Measurements from ENCODE around the gene GOLGA6D. TPM values are rescaled to one million over a fixed set of nuclear protein-coding genes. Genes with fewer than 3 reads are reported as not detected.
"Not testable (repeated sequence)": the region's sequence is repeated elsewhere in the genome, so short reads cannot be mapped to it uniquely, and the experiment has no call there.

Gene GOLGA6D
- total and polyA plus RNA-seq, 2 experiments from 2014 or later, result not detected

DNA sequence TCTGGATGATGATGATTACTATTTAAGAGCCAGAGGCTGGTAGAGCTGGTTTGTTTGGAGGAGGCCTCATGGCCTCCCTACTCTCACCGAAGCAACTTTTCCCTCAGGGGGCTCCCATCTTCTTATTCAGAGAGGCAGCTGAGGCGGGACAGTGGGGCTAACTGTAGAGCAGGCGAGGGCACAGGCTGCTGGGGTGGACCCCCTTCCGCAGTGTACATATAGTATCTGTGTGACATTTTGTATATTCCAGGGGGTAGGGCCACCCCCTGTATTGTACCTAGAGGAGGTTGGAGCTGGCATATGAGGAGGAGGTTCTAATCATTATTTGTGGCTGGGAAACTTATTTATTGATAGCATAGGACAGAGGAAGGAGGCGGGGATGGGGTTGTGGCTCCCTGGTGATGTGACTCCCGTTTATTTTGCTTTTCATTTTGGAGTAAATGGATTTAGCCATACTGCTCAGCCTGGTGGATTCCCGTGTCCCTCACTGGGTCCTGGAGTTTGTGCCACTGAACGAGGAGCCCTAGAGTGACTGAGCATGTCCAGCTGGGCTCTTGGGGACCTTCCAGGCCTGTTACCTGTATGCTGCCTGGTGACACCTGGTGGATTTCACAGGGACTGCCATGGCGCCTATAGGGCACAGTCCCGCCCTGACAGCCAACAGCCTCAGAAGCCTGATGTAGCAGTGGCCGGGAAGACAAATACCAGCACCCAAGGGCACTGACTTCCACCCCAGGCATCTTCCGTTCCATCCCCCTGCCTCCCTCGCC lies 16.1 kb downstream of the GOLGA6D start:
- H3K27ac ChIP-seq; H2AFZ ChIP-seq; H3K4me1 ChIP-seq (ENCODE audit: insufficient read depth); H3K9me3 ChIP-seq (ENCODE audit: low read depth); H3K27me3 ChIP-seq; H4K20me1 ChIP-seq (ENCODE audit: insufficient read depth, poor library complexity, severe bottlenecking); H3K79me2 ChIP-seq; H3K36me3 ChIP-seq (replicated peaks; ENCODE audit: insufficient read depth, low read depth); H3K4me3 ChIP-seq; H3K9me2 ChIP-seq (replicated peaks; ENCODE audit: insufficient read depth); DNase-seq (ENCODE audit: low spot score); H3K4me2 ChIP-seq: not testable (repeated sequence)
- WGBS (ENCODE audit: low lambda C conversion rate, missing lambda C conversion rate), result 50% methylated on average over 8 of the region's 13 CpGs

DNA sequence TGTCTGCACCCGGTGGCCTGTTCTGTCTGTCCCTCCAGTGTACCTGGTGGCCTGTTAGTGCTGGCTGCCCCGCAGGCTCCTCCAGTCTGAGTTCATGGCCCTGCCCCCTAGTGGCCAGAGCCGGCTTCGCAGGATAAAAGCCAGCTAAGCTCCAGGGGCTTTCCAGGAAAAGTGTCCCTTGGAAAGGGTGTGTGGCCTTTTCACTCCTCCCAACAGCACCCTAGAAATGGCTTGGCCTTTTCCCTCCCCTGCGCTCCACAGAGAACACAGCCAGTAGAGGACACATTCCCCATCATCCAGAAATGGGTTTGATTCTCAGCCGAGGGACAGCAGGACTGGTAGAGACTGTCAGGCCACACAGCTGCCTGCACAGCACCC lies 16.7 kb downstream of the GOLGA6D start:
- TF ChIP-seq, protein P1, sequence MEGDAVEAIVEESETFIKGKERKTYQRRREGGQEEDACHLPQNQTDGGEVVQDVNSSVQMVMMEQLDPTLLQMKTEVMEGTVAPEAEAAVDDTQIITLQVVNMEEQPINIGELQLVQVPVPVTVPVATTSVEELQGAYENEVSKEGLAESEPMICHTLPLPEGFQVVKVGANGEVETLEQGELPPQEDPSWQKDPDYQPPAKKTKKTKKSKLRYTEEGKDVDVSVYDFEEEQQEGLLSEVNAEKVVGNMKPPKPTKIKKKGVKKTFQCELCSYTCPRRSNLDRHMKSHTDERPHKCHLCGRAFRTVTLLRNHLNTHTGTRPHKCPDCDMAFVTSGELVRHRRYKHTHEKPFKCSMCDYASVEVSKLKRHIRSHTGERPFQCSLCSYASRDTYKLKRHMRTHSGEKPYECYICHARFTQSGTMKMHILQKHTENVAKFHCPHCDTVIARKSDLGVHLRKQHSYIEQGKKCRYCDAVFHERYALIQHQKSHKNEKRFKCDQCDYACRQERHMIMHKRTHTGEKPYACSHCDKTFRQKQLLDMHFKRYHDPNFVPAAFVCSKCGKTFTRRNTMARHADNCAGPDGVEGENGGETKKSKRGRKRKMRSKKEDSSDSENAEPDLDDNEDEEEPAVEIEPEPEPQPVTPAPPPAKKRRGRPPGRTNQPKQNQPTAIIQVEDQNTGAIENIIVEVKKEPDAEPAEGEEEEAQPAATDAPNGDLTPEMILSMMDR (IDR thresholded peaks at IDR 0.05; ENCODE audit: poor library complexity), result peak; percentile 49
- not testable (repeated sequence) for H3K9me3 ChIP-seq (ENCODE audit: low read depth); H3K4me3 ChIP-seq; H3K36me3 ChIP-seq (replicated peaks; ENCODE audit: insufficient read depth, low read depth); H3K27me3 ChIP-seq; H3K4me2 ChIP-seq; H3K27ac ChIP-seq; H3K4me1 ChIP-seq (ENCODE audit: insufficient read depth); H4K20me1 ChIP-seq (ENCODE audit: insufficient read depth, poor library complexity, severe bottlenecking); H3K9me2 ChIP-seq (replicated peaks; ENCODE audit: insufficient read depth); DNase-seq (ENCODE audit: low spot score); H2AFZ ChIP-seq; H3K79me2 ChIP-seq
- WGBS (ENCODE audit: low lambda C conversion rate, missing lambda C conversion rate), result 19% methylated on average over 6 of the region's 6 CpGs

DNA sequence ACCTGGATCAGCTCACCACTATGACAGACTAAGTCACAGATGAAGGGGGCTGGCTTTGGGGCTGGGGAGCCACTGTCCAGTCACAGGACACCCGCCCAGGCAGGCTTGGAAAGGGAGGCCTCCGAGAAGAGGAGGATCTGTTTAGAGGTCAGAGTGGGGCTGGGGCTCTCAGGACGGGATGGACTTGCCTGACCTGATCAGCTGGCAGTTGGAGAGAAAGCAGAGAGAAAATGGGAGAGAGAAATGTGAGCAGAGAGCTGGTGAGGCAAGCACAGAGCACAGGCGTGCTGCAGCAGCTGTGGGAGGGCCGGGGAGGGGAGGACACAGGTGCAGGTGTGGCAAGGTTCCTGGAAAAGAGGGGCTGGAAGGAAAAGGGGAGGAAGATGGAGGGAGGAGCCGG lies 17.4 kb downstream of the GOLGA6D start:
- H2AFZ ChIP-seq; H3K27ac ChIP-seq; H3K4me1 ChIP-seq (ENCODE audit: insufficient read depth); H3K79me2 ChIP-seq; H3K9me3 ChIP-seq (ENCODE audit: low read depth); H3K9me2 ChIP-seq (replicated peaks; ENCODE audit: insufficient read depth); H4K20me1 ChIP-seq (ENCODE audit: insufficient read depth, poor library complexity, severe bottlenecking); H3K4me2 ChIP-seq; H3K27me3 ChIP-seq; DNase-seq (ENCODE audit: low spot score); H3K4me3 ChIP-seq; H3K36me3 ChIP-seq (replicated peaks; ENCODE audit: insufficient read depth, low read depth): not testable (repeated sequence)
- WGBS (ENCODE audit: low lambda C conversion rate, missing lambda C conversion rate), result 68% methylated on average over 3 of the region's 6 CpGs

DNA sequence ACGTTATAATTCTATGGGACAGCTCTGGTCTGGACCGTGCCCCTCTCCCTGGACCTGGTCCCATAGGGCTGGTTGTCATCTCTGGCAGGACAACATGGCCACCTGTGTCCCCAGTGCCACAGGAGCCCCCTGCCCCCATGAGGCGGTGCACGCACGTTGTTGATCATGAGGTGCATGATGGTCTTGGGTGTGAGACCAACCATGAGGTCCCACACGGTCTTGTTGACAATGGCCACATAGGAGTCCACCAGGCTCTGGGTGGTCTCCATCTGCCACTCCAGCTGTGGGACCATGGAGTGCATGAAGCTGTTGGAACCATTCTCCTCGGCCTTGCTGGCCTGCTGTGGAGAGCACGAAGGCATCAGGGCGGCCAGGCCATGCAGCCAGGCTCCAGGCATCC lies 19.7 kb downstream of the GOLGA6D start:
- Histone ChIP-seq H2AFZ (no peak overlapping the region), H3K36me3 (replicated peaks; ENCODE audit: insufficient read depth, low read depth) (no peaks in the 10 kb centered on the region), H3K4me1 (ENCODE audit: insufficient read depth) (no peaks in the 10 kb centered on the region), H3K4me2 (no peak overlapping the region), H3K79me2 (no peaks in the 10 kb centered on the region), H3K27ac (no peak overlapping the region), H3K27me3 (no peaks in the 10 kb centered on the region), H3K4me3 (no peak overlapping the region), H3K9me3 (ENCODE audit: low read depth) (no peaks in the 10 kb centered on the region), H4K20me1 (ENCODE audit: insufficient read depth, poor library complexity, severe bottlenecking) (no peaks in the 10 kb centered on the region), H3K9me2 (replicated peaks; ENCODE audit: insufficient read depth) (no peaks in the 10 kb centered on the region)
- DNase-seq (ENCODE audit: low spot score), result no peak
- TF ChIP-seq EZH2phosphoT487 (IDR thresholded peaks at IDR 0.05; ENCODE audit: low read depth, severe bottlenecking, unreplicated experiment) (no peak), EZH2 (IDR thresholded peaks at IDR 0.05; ENCODE audit: borderline replicate concordance) (no peak)
- TF ChIP-seq, protein P1 (IDR thresholded peaks at IDR 0.05; ENCODE audit: poor library complexity), result no peak
- 92% methylated on average over 9 of the region's 9 CpGs for WGBS (ENCODE audit: low lambda C conversion rate, missing lambda C conversion rate)

DNA sequence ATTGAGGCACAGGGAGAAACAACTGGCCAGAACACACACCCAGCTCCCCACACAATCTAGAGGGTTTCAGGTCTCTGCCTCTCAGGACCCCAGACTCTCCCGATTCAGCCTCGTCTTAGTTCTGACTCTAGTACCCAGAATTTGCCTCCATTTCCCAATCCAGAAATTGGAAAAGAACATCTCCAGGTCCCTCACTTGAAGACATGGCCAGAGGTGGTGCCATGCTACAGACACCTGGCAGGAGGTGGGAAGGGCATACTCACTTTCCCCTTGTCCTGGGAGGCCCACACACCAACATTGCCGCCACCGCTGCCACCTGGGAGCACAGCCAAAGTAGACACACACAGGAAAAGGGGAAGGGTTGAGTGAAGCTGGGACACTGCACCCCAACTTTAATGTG lies 20.1 kb downstream of the GOLGA6D start:
- not testable (repeated sequence) for H3K9me2 ChIP-seq (replicated peaks; ENCODE audit: insufficient read depth); H2AFZ ChIP-seq; H3K27me3 ChIP-seq; H3K27ac ChIP-seq; H4K20me1 ChIP-seq (ENCODE audit: insufficient read depth, poor library complexity, severe bottlenecking); DNase-seq (ENCODE audit: low spot score); H3K4me2 ChIP-seq; H3K79me2 ChIP-seq; H3K4me1 ChIP-seq (ENCODE audit: insufficient read depth); H3K36me3 ChIP-seq (replicated peaks; ENCODE audit: insufficient read depth, low read depth); H3K4me3 ChIP-seq; H3K9me3 ChIP-seq (ENCODE audit: low read depth)
- 92% methylated on average over 4 of the region's 4 CpGs for WGBS (ENCODE audit: low lambda C conversion rate, missing lambda C conversion rate)
